HEK293T (cell line): ENCODE results near the gene BUB1B.

ENCODE experiments used
- CTCF ChIA-PET: fragments of 350-600 bp; formaldehyde crosslinking; extraction: SDS; loops from one replicate; lab custom pipeline; 2021; ENCODE audit warnings: antibody characterized with exemption, inconsistent platforms; lab: Yijun Ruan, JAX
- POLR2A ChIA-PET: fragments of 350-600 bp; formaldehyde crosslinking; extraction: SDS; loops from one replicate; lab custom pipeline; 2020; ENCODE audit warnings: antibody characterized with exemption, inconsistent platforms; lab: Yijun Ruan, JAX
- DNase-seq: peaks from one replicate; pipeline ENCODE4 v3.0.0; 2012; ENCODE audit warnings: mixed read lengths; ENCODE audit errors: extremely low spot score
- ARNT ChIP-seq: fragments of 450-650 bp; IDR thresholded peaks from 2 replicates; pipeline ENCODE4 v1.6.1; 2017; ENCODE audit warnings: mild to moderate bottlenecking
- BHLHE40 ChIP-seq: fragments of 450-650 bp; IDR thresholded peaks from 2 replicates; pipeline ENCODE4 v1.6.1; 2016; ENCODE audit warnings: mild to moderate bottlenecking, moderate library complexity, borderline replicate concordance
- CTBP1 ChIP-seq: fragments of 450-650 bp; IDR thresholded peaks from 2 replicates; pipeline ENCODE4 v1.6.1; 2016; ENCODE audit warnings: borderline replicate concordance
- ELF4 ChIP-seq: fragments of 450-650 bp; IDR thresholded peaks from 2 replicates; pipeline ENCODE4 v1.6.1; 2017; ENCODE audit warnings: antibody characterized with exemption
- FOXA1 ChIP-seq: fragments of 450-650 bp; IDR thresholded peaks from 2 replicates; pipeline ENCODE4 v1.6.1; 2016; ENCODE audit warnings: mild to moderate bottlenecking
- FOXK2 ChIP-seq: fragments of 450-650 bp; IDR thresholded peaks from 2 replicates; pipeline ENCODE4 v1.6.1; 2016; ENCODE audit warnings: mild to moderate bottlenecking
- FOXM1 ChIP-seq: fragments of 450-650 bp; IDR thresholded peaks from 2 replicates; pipeline ENCODE4 v1.6.1; 2017; ENCODE audit warnings: mild to moderate bottlenecking, borderline replicate concordance
- HDGF ChIP-seq: fragments of 450-650 bp; IDR thresholded peaks from 2 replicates; pipeline ENCODE4 v1.6.1; 2017; ENCODE audit warnings: antibody characterized with exemption, borderline replicate concordance
- L3MBTL2 ChIP-seq: fragments of 450-650 bp; conservative IDR thresholded peaks from 2 replicates; pipeline ENCODE4 v1.6.1; 2016; ENCODE audit warnings: mild to moderate bottlenecking
- LEF1 ChIP-seq: fragments of 450-650 bp; IDR thresholded peaks from 2 replicates; pipeline ENCODE4 v1.6.1; 2017; ENCODE audit warnings: mild to moderate bottlenecking, borderline replicate concordance
- NFRKB ChIP-seq: fragments of 450-650 bp; IDR thresholded peaks from 2 replicates; pipeline ENCODE4 v1.6.1; 2016; ENCODE audit warnings: mild to moderate bottlenecking, moderate library complexity
- PKNOX1 ChIP-seq: fragments of 450-650 bp; IDR thresholded peaks from 2 replicates; pipeline ENCODE4 v1.6.1; 2016
- SP1 ChIP-seq: fragments of 450-650 bp; IDR thresholded peaks from 2 replicates; pipeline ENCODE4 v1.6.1; 2017
- SUZ12 ChIP-seq: fragments of 450-650 bp; IDR thresholded peaks from 2 replicates; pipeline ENCODE4 v1.6.1; 2016; ENCODE audit warnings: mild to moderate bottlenecking
- TARDBP ChIP-seq: fragments of 450-650 bp; IDR thresholded peaks from 2 replicates; pipeline ENCODE4 v1.6.1; 2016
- ZNF384 ChIP-seq: fragments of 450-650 bp; IDR thresholded peaks from 2 replicates; pipeline ENCODE4 v1.6.1; 2016

The BUB1B gene

GRCh38 chr15:40233727-40234577 lies 73.1 kb downstream of the BUB1B start:
- ChIA-PET POLR2A (no interaction called here), CTCF (no interaction called here)
- no peak for TF ChIP-seq TARDBP
- DNase-seq: no peak

GRCh38 chr15:40234783-40235182 lies 73.9 kb downstream of the BUB1B start:
- POLR2A ChIA-PET: no interaction called here
- DNase-seq: no peak
- TF ChIP-seq ARNT: no peak
- no peak for TF ChIP-seq FOXA1
- TF ChIP-seq NFRKB: no peak
- no peak for TF ChIP-seq LEF1
- TF ChIP-seq FOXK2: no peak
- TF ChIP-seq PKNOX1: no peak
- no peak for TF ChIP-seq TARDBP
- TF ChIP-seq ZNF384: no peak

GRCh38 chr15:40235201-40235885 lies 74.5 kb downstream of the BUB1B start:
- DNase-seq: no peak
- ChIA-PET CTCF (interaction anchor here (0.8 kb wide), 1 partner anchor 38 kb away, joined by 3 read pairs; no protein-coding TSS in a partner anchor), POLR2A (interaction anchor here (0.6 kb wide), 1 partner anchor 441 kb away, joined by 3 read pairs; no protein-coding TSS in a partner anchor)
- TF ChIP-seq HDGF (no peak), ZNF384 (no peak), LEF1 (no peak), FOXM1 (no peak), BHLHE40 (no peak), SP1 (no peak), ELF4 (no peak), NFRKB (no peak), FOXK2 (no peak), FOXA1 (no peak), TARDBP (no peak), SUZ12 (no peak), L3MBTL2 (no peak), PKNOX1 (no peak), CTBP1 (no peak), ARNT (no peak)

More at GRCh38 chr15:40234783-40235182, 73.9 kb downstream of the BUB1B start:
- CTCF ChIA-PET: interaction anchor here (0.8 kb wide), 1 partner anchor 38 kb away, joined by 3 read pairs; no protein-coding TSS in a partner anchor

- ChIA-PET POLR2A (interaction anchor here (0.9 to 1.4 kb wide), 4 partner anchors 16 to 199 kb away, joined by 3 to 6 read pairs (median 4); no protein-coding TSS in a partner anchor), CTCF (interaction anchor here (0.7 to 1.8 kb wide), 4 partner anchors 11 to 40 kb away, joined by 3 to 9 read pairs (median 3); no protein-coding TSS in a partner anchor)
- peak; percentile 42 for DNase-seq
- TF ChIP-seq ZNF384: no peak
- TF ChIP-seq FOXK2: no peak
- TF ChIP-seq LEF1: no peak
- no peak for TF ChIP-seq NFRKB
- TF ChIP-seq ARNT: no peak
- no peak for TF ChIP-seq SUZ12
- no peak for TF ChIP-seq CTBP1
- TF ChIP-seq HDGF: no peak
- no peak for TF ChIP-seq L3MBTL2
- no peak for TF ChIP-seq TARDBP
- TF ChIP-seq PKNOX1: no peak
- TF ChIP-seq SP1: no peak
- TF ChIP-seq ELF4: no peak
These were observed 77.9 kb downstream of the BUB1B start, which contains the start of gene PAK6 for GRCh38 chr15:40238532-40239403. PAK6 (plus strand) TSS chr15:40239063; CDS start chr15:40264786, 25,723 bp downstream.

- POLR2A ChIA-PET: interaction anchor here (0.9 to 1.4 kb wide), 3 partner anchors 16 to 199 kb away, joined by 3 to 6 read pairs (median 4); no protein-coding TSS in a partner anchor
- CTCF ChIA-PET: interaction anchor here (0.7 to 1.8 kb wide), 3 partner anchors 10 to 35 kb away, joined by 3 to 9 read pairs (median 3); no protein-coding TSS in a partner anchor
- DNase-seq: no peak
- TF ChIP-seq FOXM1: no peak
- TF ChIP-seq CTBP1: no peak
- no peak for TF ChIP-seq FOXA1
- TF ChIP-seq PKNOX1: no peak
- TF ChIP-seq LEF1: no peak
- no peak for TF ChIP-seq SUZ12
- TF ChIP-seq SP1: no peak
- TF ChIP-seq ELF4: no peak
- no peak for TF ChIP-seq HDGF
- TF ChIP-seq ZNF384: no peak
- no peak for TF ChIP-seq L3MBTL2
- TF ChIP-seq FOXK2: no peak
- no peak for TF ChIP-seq ARNT
- TF ChIP-seq TARDBP: no peak
- no peak for TF ChIP-seq BHLHE40
- TF ChIP-seq NFRKB: no peak
These were observed 78.5 kb downstream of the BUB1B start for GRCh38 chr15:40239404-40239692.
